Tibial nerve (tissue), 4 donors: ENCODE data around the gene CCT5.

ENCODE experiments used
- EP300 ChIP-seq, 2 donors: sonication (generic); formaldehyde crosslinking; IDR thresholded peaks; one replicate each; pipeline ENCODE4 v1.6.1; 2017; ENCODE audit warnings: antibody characterized with exemption in 2 of 2, mild to moderate bottlenecking in 1 of 2
- POLR2A ChIP-seq, 2 donors: fragments of 450-650 bp; IDR thresholded peaks; one replicate each; pipeline ENCODE4 v1.6.1; 2017; ENCODE audit warnings: antibody characterized with exemption in 2 of 2, mild to moderate bottlenecking in 2 of 2, moderate library complexity in 2 of 2
- TF ChIP-seq, protein P1 (sequence below), 5 experiments: fragments of 200-600 bp in 3 of 5; fragments of 450-650 bp in 2 of 5; sonication (generic) in 3 of 5; IDR thresholded peaks; one replicate each; pipeline ENCODE4 v1.5.1; 2016 to 2019; ENCODE audit warnings: antibody characterized with exemption in 5 of 5, mild to moderate bottlenecking in 3 of 5, moderate library complexity in 2 of 5

DNA sequence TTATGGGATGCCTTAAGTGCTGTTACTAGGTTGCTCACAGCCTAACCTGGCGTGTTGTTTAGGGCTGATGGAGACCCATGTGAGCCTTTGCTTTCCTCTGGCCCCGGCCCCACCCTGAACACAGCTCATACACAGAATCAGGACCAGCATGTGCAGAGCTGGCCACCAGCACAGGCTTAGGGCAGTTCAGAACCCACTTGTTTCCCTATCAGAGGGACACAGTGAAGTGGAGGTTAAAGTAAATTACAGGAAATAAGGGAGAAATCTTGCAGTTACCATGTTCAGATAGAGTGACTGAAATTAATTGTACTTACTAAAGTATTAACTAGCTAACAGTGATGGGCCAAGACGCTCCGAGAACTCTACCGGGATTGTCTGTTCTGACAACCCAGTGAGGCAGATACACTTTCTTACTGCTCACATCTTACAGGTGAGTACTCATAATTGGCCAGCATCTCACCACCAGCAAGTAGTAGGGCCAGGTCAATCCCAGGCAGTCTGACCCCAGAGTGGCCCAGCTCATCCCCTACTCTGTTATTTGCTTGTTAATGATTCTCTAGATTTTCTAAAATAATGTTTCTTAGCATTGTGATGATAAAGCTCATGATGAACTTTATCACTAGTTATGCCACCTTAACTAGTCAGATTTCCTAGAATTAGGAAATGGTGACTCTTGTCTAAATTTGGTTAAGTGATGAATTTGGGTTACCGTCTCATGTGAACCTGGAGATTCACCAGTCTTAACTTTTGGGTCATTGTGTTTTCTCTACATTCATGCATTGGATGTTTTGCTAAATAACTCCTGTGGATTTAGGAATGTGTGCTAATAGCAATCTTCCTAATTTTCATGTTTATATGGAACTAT lies 15.4 kb downstream of the CCT5 start:
- TF ChIP-seq, protein P1, sequence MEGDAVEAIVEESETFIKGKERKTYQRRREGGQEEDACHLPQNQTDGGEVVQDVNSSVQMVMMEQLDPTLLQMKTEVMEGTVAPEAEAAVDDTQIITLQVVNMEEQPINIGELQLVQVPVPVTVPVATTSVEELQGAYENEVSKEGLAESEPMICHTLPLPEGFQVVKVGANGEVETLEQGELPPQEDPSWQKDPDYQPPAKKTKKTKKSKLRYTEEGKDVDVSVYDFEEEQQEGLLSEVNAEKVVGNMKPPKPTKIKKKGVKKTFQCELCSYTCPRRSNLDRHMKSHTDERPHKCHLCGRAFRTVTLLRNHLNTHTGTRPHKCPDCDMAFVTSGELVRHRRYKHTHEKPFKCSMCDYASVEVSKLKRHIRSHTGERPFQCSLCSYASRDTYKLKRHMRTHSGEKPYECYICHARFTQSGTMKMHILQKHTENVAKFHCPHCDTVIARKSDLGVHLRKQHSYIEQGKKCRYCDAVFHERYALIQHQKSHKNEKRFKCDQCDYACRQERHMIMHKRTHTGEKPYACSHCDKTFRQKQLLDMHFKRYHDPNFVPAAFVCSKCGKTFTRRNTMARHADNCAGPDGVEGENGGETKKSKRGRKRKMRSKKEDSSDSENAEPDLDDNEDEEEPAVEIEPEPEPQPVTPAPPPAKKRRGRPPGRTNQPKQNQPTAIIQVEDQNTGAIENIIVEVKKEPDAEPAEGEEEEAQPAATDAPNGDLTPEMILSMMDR (IDR thresholded peaks at IDR 0.05) = no peak
- no peak for TF ChIP-seq EP300 (IDR thresholded peaks at IDR 0.05)
- TF ChIP-seq POLR2A (IDR thresholded peaks at IDR 0.05) = no peak
